GM12864 (cell line): ENCODE results near the gene IL31RA.

Experiments
- DNase-seq: peaks from one replicate; pipeline ENCODE4 v3.0.0-alpha.2; 2011; ENCODE audit warnings: low read depth
- H3K4me3 ChIP-seq: 2 replicates; pipeline ENCODE4 v1.5.1; 2011; ENCODE audit warnings: mild to moderate bottlenecking, low read depth, low read length, control low read depth
- TF ChIP-seq, protein P1 (sequence below): IDR thresholded peaks from 2 replicates; pipeline ENCODE4 v1.5.1; 2011; ENCODE audit warnings: low read depth, mild to moderate bottlenecking, moderate library complexity, low read length, control low read depth, inconsistent platforms; ENCODE audit errors: missing control alignments

The IL31RA gene

DNA sequence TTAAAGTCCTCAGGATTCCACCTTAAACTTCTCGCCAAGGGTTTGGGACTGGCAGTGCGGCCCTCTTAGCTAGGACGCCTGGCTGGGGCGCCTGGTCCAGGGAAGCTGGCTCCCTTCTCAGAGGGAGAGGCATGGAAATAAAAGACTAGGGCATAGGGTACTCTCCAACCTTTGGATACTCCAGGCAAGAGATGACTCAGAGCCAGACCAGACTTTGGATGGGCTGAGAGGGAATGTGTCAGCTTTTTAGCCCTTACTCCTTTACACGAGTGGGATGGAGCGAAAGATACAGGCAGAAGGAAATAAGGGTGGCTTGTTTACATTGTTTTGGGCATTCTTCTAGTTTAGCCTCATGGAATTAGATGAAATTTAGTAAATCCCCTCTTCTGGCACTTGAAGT lies 48.2 kb downstream of the IL31RA start:
- DNase-seq, result no peak
- TF ChIP-seq, protein P1, sequence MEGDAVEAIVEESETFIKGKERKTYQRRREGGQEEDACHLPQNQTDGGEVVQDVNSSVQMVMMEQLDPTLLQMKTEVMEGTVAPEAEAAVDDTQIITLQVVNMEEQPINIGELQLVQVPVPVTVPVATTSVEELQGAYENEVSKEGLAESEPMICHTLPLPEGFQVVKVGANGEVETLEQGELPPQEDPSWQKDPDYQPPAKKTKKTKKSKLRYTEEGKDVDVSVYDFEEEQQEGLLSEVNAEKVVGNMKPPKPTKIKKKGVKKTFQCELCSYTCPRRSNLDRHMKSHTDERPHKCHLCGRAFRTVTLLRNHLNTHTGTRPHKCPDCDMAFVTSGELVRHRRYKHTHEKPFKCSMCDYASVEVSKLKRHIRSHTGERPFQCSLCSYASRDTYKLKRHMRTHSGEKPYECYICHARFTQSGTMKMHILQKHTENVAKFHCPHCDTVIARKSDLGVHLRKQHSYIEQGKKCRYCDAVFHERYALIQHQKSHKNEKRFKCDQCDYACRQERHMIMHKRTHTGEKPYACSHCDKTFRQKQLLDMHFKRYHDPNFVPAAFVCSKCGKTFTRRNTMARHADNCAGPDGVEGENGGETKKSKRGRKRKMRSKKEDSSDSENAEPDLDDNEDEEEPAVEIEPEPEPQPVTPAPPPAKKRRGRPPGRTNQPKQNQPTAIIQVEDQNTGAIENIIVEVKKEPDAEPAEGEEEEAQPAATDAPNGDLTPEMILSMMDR, result no peak
- H3K4me3 ChIP-seq, result no peak overlapping the region

DNA sequence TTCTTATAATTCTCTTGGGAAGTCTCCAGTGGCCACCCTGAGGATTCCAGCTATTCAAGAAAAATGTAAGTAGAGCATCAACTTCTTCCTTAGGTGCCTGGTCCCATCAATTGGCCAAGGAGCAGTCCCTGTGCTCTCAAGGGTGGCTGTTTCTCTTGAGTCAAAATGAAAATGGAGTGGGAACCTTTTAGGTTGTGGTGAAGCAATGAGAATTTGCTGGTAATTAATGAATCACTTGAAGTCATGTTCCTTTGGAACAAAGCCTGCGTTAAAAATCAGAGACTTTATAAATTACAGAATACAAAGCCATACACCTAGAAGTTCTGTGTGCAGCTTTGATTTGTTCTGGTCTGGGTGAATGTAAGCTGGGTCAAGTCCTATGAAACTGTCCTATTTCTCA lies 48.9 kb downstream of the IL31RA start:
- TF ChIP-seq, protein P1, result no peak
- no peak overlapping the region for H3K4me3 ChIP-seq
- DNase-seq, result no peak

DNA sequence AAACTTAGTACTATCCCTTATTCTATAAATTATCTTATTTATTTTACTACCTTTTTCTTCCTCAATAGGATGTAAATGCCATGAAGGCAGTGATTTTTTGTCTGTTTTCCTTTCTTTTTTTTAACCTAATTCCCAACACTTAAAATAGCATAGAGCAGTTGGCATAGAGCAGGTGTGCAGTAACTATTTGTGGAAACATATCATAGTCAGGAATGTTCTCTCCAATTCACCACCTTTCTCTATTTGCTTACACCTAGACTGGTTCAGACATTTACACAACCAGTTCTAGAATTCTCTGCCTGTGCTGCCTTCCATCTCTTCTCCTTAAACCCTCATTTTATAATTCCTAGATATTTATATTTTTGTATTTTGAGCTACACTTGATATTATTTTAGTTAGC lies 49.6 kb downstream of the IL31RA start:
- no peak overlapping the region for H3K4me3 ChIP-seq
- no peak for DNase-seq
- TF ChIP-seq, protein P1, result no peak

DNA sequence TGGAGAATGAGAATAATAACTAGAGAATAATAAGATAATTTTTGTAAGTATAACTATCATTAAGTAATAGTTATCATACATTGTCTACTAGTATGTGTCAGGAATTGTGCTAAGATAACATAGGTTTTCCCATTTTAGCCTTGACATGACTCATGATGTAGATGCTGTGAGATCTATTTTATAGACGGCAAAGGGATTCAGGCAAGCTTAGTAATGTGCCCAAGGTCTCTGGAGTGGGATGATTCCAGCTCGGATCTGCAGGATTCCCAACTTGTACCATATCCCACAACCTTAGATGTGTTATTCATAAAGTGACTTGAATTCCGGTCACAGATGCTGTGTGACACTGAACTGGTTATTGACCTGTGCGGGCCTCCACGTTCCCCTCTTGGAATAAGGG lies 51.5 kb downstream of the IL31RA start:
- DNase-seq, result no peak
- TF ChIP-seq, protein P1, result no peak
- no peak overlapping the region for H3K4me3 ChIP-seq

DNA sequence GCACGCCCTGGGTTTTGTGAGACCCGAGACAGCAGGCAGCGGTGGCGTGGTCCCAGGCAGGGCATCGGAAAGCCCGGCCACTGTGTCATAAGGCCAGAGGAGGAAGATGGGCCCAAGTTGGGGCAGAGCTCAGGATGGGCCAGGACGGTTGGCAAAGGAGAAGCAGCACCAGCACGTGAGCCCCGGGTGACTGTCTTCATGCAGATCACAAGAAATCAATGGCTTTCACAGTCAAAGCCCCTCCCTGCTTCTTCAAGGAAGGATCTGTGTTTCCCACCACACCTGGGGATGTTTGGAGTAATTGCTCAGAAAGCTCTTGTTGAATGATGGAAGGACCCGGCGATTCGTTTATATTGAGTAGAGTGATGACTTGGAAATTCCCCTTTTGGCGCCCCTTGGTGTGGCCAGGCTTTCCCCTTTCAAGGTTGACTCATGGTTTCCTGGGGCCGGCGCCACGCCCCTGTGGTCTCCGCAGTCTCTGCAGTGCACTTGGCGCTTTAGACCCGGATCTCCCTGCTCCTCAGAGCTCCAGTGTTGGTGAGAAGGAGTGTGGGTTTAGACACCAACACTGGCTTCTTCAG lies 52.1 kb downstream of the IL31RA start:
- DNase-seq, result peak; percentile 22
- TF ChIP-seq, protein P1, result no peak

DNA sequence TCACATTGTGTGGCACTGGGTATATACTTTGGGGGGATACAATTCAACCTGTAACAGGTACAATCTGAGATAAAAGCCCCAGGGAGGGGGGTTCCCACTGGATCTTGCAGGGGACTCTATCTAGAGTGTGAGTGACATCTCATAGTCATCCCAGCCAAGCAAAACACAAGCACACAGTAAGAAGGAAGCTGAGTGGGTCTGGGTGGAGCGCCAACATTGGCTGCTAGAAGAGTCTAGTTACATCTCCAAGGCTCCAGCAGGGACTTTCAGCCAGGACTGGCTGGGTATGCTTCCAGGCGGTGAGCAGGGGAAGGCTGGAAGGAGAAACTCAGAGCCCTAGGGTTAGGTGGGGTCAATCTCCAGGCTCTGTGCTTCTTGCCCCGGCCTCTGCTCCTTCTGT lies 53.0 kb downstream of the IL31RA start:
- DNase-seq, result no peak
- TF ChIP-seq, protein P1, result no peak
- no peak overlapping the region for H3K4me3 ChIP-seq

More for the DNA sequence above, 52.1 kb downstream of the IL31RA start:
- H3K4me3 ChIP-seq, result no peak overlapping the region

DNA sequence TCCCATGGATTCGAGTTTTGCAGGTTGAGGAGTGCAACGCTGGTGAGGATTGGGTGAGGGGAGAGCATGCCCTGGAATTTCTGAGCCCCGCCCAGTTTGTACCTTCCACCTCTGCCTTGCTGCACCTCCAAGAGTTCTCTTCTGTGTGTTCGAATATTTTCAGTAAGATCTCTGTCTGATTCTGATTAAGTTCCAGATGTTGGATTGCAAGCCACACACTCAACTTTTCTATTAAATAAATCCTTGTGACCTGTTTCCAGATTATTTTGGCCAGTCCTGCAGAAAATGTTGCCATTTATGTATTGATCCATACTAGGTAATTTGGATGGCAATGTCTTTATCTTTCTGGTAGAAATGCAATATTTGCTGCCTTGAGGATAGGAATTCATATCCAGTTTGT lies 54.1 kb downstream of the IL31RA start:
- no peak for DNase-seq
- no peak overlapping the region for H3K4me3 ChIP-seq
- TF ChIP-seq, protein P1, result no peak
